Neural progenitor cell (in vitro differentiated cells): ENCODE data around the gene ZSCAN32.

Experiments used
- EZH2 ChIP-seq: fragments of 200-600 bp; sonication (generic); IDR thresholded peaks from 2 replicates; pipeline ENCODE4 v1.6.1; 2017; ENCODE audit warnings: antibody characterized with exemption, mild to moderate bottlenecking, moderate library complexity
- TF ChIP-seq, protein P1 (sequence below): fragments of 200-600 bp; sonication (generic); IDR thresholded peaks from 2 replicates; pipeline ENCODE4 v1.5.1; 2017; ENCODE audit warnings: antibody characterized with exemption, mild to moderate bottlenecking

DNA sequence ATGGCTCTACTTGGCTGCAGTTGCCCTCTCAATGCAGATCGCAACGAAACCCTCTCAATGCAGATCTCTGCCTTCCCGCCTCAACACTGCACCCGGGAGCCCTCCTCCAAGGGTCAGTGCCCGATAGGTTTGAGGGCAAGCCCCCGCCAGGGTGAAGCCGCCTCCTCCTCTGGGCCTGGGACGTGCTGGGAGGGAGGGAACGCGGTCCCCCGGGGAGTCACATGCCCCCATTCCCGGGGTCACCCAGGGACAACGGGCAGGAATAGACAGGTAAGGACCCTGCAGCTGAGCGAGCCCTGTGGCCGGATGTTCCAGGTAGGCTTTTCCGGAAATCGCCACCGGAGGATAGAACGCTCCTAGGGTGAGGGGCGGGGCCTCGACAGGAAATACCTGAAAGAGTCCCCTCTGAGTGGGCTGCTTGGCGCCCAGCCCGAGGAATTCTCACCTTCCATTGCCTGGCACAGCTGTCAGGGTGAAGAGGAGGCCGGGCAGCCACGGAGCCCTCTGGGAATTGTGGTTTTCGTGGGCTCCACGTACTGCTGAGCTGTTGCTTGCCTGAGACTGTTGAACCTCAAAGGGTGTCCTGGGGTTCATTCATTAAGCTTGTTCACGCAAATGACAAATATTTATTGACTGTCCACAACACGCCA, 13.1 kb upstream of the ZSCAN32 start:
- TF ChIP-seq EZH2: no peak
- TF ChIP-seq, protein P1, sequence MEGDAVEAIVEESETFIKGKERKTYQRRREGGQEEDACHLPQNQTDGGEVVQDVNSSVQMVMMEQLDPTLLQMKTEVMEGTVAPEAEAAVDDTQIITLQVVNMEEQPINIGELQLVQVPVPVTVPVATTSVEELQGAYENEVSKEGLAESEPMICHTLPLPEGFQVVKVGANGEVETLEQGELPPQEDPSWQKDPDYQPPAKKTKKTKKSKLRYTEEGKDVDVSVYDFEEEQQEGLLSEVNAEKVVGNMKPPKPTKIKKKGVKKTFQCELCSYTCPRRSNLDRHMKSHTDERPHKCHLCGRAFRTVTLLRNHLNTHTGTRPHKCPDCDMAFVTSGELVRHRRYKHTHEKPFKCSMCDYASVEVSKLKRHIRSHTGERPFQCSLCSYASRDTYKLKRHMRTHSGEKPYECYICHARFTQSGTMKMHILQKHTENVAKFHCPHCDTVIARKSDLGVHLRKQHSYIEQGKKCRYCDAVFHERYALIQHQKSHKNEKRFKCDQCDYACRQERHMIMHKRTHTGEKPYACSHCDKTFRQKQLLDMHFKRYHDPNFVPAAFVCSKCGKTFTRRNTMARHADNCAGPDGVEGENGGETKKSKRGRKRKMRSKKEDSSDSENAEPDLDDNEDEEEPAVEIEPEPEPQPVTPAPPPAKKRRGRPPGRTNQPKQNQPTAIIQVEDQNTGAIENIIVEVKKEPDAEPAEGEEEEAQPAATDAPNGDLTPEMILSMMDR: no peak
